GM15510 (cell line): Measurements from ENCODE around the gene NPAS3.

Experiments
- POLR2A ChIP-seq: IDR thresholded peaks from 3 replicates; pipeline ENCODE4 v1.6.1; 2011; ENCODE audit warnings: borderline replicate concordance; ENCODE audit not compliant: insufficient read length; ENCODE audit errors: extremely low read depth

NPAS3 gene

GRCh38 chr14:33631441-33631840 is 692.8 kb downstream of the NPAS3 start:
- TF ChIP-seq POLR2A = no peak

- TF ChIP-seq POLR2A = no peak
Observed at GRCh38 chr14:33634631-33635030, 696.0 kb downstream of the NPAS3 start.

GRCh38 chr14:33636716-33637115 is 698.0 kb downstream of the NPAS3 start:
- no peak for TF ChIP-seq POLR2A

- TF ChIP-seq POLR2A = no peak
Observed at GRCh38 chr14:33642080-33642479, 703.4 kb downstream of the NPAS3 start.

GRCh38 chr14:33642691-33643244 is 704.1 kb downstream of the NPAS3 start:
- no peak for TF ChIP-seq POLR2A

- TF ChIP-seq POLR2A = no peak
Observed at GRCh38 chr14:33643426-33644181, 704.9 kb downstream of the NPAS3 start.

GRCh38 chr14:33646692-33647260 is 708.1 kb downstream of the NPAS3 start:
- no peak for TF ChIP-seq POLR2A

- no peak for TF ChIP-seq POLR2A
Observed at GRCh38 chr14:33647385-33647786, 708.7 kb downstream of the NPAS3 start.

- TF ChIP-seq POLR2A = no peak
Observed at GRCh38 chr14:33650430-33650829, 711.8 kb downstream of the NPAS3 start.

- no peak for TF ChIP-seq POLR2A
Observed at GRCh38 chr14:33652566-33653307, 714.1 kb downstream of the NPAS3 start.

GRCh38 chr14:33653308-33653695 is 714.6 kb downstream of the NPAS3 start:
- TF ChIP-seq POLR2A = no peak

GRCh38 chr14:33655421-33655820 is 716.7 kb downstream of the NPAS3 start:
- TF ChIP-seq POLR2A = no peak

- no peak for TF ChIP-seq POLR2A
Observed at GRCh38 chr14:33657476-33657875, 718.8 kb downstream of the NPAS3 start.

- no peak for TF ChIP-seq POLR2A
Observed at GRCh38 chr14:33660248-33660647, 721.6 kb downstream of the NPAS3 start.

GRCh38 chr14:33661101-33661500 is 722.4 kb downstream of the NPAS3 start:
- no peak for TF ChIP-seq POLR2A

GRCh38 chr14:33668066-33668465 is 729.4 kb downstream of the NPAS3 start:
- TF ChIP-seq POLR2A = no peak

GRCh38 chr14:33669111-33669510 is 730.4 kb downstream of the NPAS3 start:
- no peak for TF ChIP-seq POLR2A

GRCh38 chr14:33670235-33670634 is 731.6 kb downstream of the NPAS3 start:
- no peak for TF ChIP-seq POLR2A
